Inferior parietal cortex (tissue), 1 donor: ENCODE data around the gene SORCS3.

Source experiments
- DNase-seq: peaks from one replicate; pipeline ENCODE4 v3.0.0-alpha.2; 2016; ENCODE audit errors: extremely low spot score

Gene SORCS3

GRCh38 chr10:105010411-105011121 lies 369.5 kb downstream of the SORCS3 start:
- DNase-seq, result no peak

GRCh38 chr10:105017116-105017515 lies 376.0 kb downstream of the SORCS3 start:
- no peak for DNase-seq

- no peak for DNase-seq
These were observed 376.6 kb downstream of the SORCS3 start for GRCh38 chr10:105017691-105018090.

GRCh38 chr10:105023211-105024111 lies 382.4 kb downstream of the SORCS3 start:
- DNase-seq, result no peak

GRCh38 chr10:105024184-105024583 lies 383.1 kb downstream of the SORCS3 start:
- no peak for DNase-seq

GRCh38 chr10:105025092-105025491 lies 384.0 kb downstream of the SORCS3 start:
- DNase-seq, result no peak

- DNase-seq, result no peak
These were observed 385.5 kb downstream of the SORCS3 start for GRCh38 chr10:105026566-105026965.

GRCh38 chr10:105029286-105029685 lies 388.2 kb downstream of the SORCS3 start:
- DNase-seq, result no peak

- DNase-seq, result no peak
These were observed 395.9 kb downstream of the SORCS3 start for GRCh38 chr10:105037022-105037421.

- DNase-seq, result no peak
These were observed 400.9 kb downstream of the SORCS3 start for GRCh38 chr10:105041956-105042355.

GRCh38 chr10:105042906-105043552 lies 401.9 kb downstream of the SORCS3 start:
- no peak for DNase-seq

- DNase-seq, result no peak
These were observed 403.8 kb downstream of the SORCS3 start for GRCh38 chr10:105044902-105045301.

- no peak for DNase-seq
These were observed 415.3 kb downstream of the SORCS3 start for GRCh38 chr10:105056413-105056812.

GRCh38 chr10:105062951-105063350 lies 421.9 kb downstream of the SORCS3 start:
- DNase-seq, result no peak

GRCh38 chr10:105063796-105064195 lies 422.7 kb downstream of the SORCS3 start:
- DNase-seq, result no peak

- DNase-seq, result no peak
These were observed 427.4 kb downstream of the SORCS3 start for GRCh38 chr10:105068497-105068896.

GRCh38 chr10:105070249-105070648 lies 429.2 kb downstream of the SORCS3 start:
- DNase-seq, result no peak

- no peak for DNase-seq
These were observed 429.9 kb downstream of the SORCS3 start for GRCh38 chr10:105070952-105071351.

- DNase-seq, result no peak
These were observed 430.9 kb downstream of the SORCS3 start for GRCh38 chr10:105071980-105072379.

GRCh38 chr10:105073999-105074398 lies 432.9 kb downstream of the SORCS3 start:
- no peak for DNase-seq

GRCh38 chr10:105075031-105075430 lies 433.9 kb downstream of the SORCS3 start:
- no peak for DNase-seq

- no peak for DNase-seq
These were observed 444.9 kb downstream of the SORCS3 start for GRCh38 chr10:105085980-105086379.
